HCT116 (cell line): ENCODE data around the gene ASPHD2.

Experiments used
- CBX3 ChIP-seq: IDR thresholded peaks from 2 replicates; pipeline ENCODE4 v1.6.1; 2012; ENCODE audit warnings: low read depth
- CTCF ChIP-seq, 3 experiments: fragments of 200-600 bp in 1 of 3; sonication (generic) in 1 of 3; IDR thresholded peaks in 2 of 3; conservative IDR thresholded peaks in 1 of 3; 2 replicates each; pipeline ENCODE4 v1.5.1; 2012 to 2017; ENCODE audit warnings: low read depth in 2 of 3, low read length in 2 of 3, antibody characterized with exemption in 1 of 3, borderline replicate concordance in 1 of 3, control low read depth in 1 of 3, mild to moderate bottlenecking in 1 of 3, mixed read lengths in 1 of 3, mixed run types in 1 of 3, moderate library complexity in 1 of 3; ENCODE audit not compliant: insufficient read depth in 1 of 3
- EGR1 ChIP-seq: IDR thresholded peaks from 2 replicates; pipeline ENCODE4 v1.6.1; 2012; ENCODE audit warnings: low read depth
- POLR2A ChIP-seq: IDR thresholded peaks from 2 replicates; pipeline ENCODE4 v1.7.0; 2011; ENCODE audit warnings: borderline replicate concordance; ENCODE audit not compliant: insufficient read depth, insufficient read length; ENCODE audit errors: extremely low read depth

- TF ChIP-seq CTCF (IDR thresholded peaks at IDR 0.05 in 2 of 3, conservative IDR thresholded peaks at IDR 0.05 in 1 of 3; ENCODE audit: borderline replicate concordance in 1 of 3, insufficient read depth in 1 of 3, low read depth in 2 of 3, low read length in 2 of 3) (no peak), CBX3 (no peak), EGR1 (no peak), POLR2A (no peak)
Observed at GRCh38 chr22:26383968-26384556, 45.0 kb upstream of the ASPHD2 start.
